ENCODE data around the gene ZNF662. TPM values are rescaled to one million over a fixed set of nuclear protein-coding genes. Genes with fewer than 3 reads are reported as not detected.

Gene ZNF662
- total and polyA plus RNA-seq, 2 of the 13 experiments (the other 11 are each of a cell fraction or from before 2014, with no cell fraction given), result not detected

DNA sequence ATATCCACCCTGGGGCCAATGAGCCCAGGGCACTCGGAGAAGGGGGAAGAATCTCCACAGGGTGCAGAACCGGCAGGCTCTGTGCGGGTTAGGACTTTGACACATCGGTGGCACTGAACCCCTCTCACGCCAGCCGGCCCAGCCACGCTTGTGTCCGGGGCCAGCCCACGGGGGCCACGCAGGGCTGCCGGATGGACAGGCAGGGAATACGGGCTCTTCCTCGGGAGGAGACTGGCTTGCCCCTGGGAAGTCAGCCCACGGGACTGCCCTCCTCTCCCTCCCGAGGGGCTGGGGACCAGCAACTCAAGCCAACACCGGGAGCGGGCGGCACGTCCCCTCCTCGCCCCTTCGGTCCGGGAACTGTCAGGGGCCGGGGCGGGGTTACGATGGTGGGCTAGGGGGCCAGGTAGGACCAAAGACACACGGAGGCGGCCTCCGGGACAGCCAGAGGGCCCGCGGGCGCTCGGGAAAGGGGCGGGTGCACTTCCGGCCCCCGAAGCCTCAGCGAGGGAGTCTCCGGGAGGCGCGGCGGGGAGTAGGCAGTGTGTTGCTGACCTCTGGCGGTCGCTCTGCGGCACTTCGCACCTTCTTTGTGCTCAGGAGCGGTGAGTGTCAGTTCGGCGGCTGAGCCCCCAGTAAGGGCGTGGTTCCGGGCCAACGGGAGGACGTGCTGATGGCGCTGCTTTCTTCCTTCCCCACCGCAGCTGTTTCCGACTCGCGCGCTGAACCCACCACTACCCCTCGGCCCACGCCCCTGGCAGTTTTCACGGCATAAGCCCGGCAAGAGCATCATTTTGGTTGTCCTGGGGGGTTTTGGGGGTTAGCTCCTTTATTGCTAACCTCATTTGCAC is 25.1 kb upstream of the ZNF662 start (continued):
- TF ChIP-seq, protein P1, sequence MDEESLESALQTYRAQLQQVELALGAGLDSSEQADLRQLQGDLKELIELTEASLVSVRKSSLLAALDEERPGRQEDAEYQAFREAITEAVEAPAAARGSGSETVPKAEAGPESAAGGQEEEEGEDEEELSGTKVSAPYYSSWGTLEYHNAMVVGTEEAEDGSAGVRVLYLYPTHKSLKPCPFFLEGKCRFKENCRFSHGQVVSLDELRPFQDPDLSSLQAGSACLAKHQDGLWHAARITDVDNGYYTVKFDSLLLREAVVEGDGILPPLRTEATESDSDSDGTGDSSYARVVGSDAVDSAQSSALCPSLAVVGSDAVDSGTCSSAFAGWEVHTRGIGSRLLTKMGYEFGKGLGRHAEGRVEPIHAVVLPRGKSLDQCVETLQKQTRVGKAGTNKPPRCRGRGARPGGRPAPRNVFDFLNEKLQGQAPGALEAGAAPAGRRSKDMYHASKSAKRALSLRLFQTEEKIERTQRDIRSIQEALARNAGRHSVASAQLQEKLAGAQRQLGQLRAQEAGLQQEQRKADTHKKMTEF (CRISPR knock-in tag; IDR thresholded peaks at IDR 0.05), result peak; percentile 60
- TF ChIP-seq MIER2 (CRISPR knock-in tag; IDR thresholded peaks at IDR 0.05) (0 out of 2 replicates have a peak, but pooled peaks have one; percentile 13), KLF6 (CRISPR knock-in tag; IDR thresholded peaks at IDR 0.05) (0 out of 2 replicates have a peak, but pooled peaks have one; percentile 28), ZNF34 (CRISPR knock-in tag; IDR thresholded peaks at IDR 0.05; ENCODE audit: borderline replicate concordance) (no peak), ZBTB42 (CRISPR knock-in tag; IDR thresholded peaks at IDR 0.05) (no peak; the same call in 1 of the 2 replicates), ZNF709 (CRISPR knock-in tag; IDR thresholded peaks at IDR 0.05) (no peak), POLR2G (IDR thresholded peaks at IDR 0.05; ENCODE audit: low read depth, low read length) (no peak), SAP130 (CRISPR knock-in tag; IDR thresholded peaks at IDR 0.05; ENCODE audit: low read depth) (peak; percentile 31; the same call in 1 of the 2 replicates), RAD21 (CRISPR knock-in tag; IDR thresholded peaks at IDR 0.05) (peak; percentile 99), GFI1 (CRISPR knock-in tag; IDR thresholded peaks at IDR 0.05; ENCODE audit: borderline replicate concordance) (peak; percentile 51; the same call in 1 of the 2 replicates), MEIS2 (CRISPR knock-in tag; IDR thresholded peaks at IDR 0.05) (peak; percentile 58; the same call in 1 of the 2 replicates), ZNF713 (CRISPR knock-in tag; IDR thresholded peaks at IDR 0.05) (no peak), ZNF264 (CRISPR knock-in tag; IDR thresholded peaks at IDR 0.05) (no peak)
- TF ChIP-seq, protein P2, sequence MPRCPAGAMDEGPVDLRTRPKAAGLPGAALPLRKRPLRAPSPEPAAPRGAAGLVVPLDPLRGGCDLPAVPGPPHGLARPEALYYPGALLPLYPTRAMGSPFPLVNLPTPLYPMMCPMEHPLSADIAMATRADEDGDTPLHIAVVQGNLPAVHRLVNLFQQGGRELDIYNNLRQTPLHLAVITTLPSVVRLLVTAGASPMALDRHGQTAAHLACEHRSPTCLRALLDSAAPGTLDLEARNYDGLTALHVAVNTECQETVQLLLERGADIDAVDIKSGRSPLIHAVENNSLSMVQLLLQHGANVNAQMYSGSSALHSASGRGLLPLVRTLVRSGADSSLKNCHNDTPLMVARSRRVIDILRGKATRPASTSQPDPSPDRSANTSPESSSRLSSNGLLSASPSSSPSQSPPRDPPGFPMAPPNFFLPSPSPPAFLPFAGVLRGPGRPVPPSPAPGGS (CRISPR knock-in tag; IDR thresholded peaks at IDR 0.05), result peak; percentile 47; the same call in 1 of the 2 replicates
- TF ChIP-seq, protein P3, sequence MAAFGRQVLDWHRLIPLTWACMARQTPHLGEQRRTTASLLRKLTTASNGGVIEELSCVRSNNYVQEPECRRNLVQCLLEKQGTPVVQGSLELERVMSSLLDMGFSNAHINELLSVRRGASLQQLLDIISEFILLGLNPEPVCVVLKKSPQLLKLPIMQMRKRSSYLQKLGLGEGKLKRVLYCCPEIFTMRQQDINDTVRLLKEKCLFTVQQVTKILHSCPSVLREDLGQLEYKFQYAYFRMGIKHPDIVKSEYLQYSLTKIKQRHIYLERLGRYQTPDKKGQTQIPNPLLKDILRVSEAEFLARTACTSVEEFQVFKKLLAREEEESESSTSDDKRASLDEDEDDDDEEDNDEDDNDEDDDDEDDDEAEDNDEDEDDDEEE (CRISPR knock-in tag; IDR thresholded peaks at IDR 0.05), result no peak
- TF ChIP-seq, protein P4, sequence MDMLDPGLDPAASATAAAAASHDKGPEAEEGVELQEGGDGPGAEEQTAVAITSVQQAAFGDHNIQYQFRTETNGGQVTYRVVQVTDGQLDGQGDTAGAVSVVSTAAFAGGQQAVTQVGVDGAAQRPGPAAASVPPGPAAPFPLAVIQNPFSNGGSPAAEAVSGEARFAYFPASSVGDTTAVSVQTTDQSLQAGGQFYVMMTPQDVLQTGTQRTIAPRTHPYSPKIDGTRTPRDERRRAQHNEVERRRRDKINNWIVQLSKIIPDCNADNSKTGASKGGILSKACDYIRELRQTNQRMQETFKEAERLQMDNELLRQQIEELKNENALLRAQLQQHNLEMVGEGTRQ (IDR thresholded peaks at IDR 0.05; ENCODE audit: low read depth, low read length), result no peak
- TF ChIP-seq, protein P4 (CRISPR knock-in tag; IDR thresholded peaks at IDR 0.05; ENCODE audit: borderline replicate concordance), result peak; percentile 19; the same call in 1 of the 2 replicates
- TF ChIP-seq, protein P5, sequence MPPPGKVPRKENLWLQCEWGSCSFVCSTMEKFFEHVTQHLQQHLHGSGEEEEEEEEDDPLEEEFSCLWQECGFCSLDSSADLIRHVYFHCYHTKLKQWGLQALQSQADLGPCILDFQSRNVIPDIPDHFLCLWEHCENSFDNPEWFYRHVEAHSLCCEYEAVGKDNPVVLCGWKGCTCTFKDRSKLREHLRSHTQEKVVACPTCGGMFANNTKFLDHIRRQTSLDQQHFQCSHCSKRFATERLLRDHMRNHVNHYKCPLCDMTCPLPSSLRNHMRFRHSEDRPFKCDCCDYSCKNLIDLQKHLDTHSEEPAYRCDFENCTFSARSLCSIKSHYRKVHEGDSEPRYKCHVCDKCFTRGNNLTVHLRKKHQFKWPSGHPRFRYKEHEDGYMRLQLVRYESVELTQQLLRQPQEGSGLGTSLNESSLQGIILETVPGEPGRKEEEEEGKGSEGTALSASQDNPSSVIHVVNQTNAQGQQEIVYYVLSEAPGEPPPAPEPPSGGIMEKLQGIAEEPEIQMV (CRISPR knock-in tag; IDR thresholded peaks at IDR 0.05; ENCODE audit: low read depth), result no peak
- TF ChIP-seq, protein P6, sequence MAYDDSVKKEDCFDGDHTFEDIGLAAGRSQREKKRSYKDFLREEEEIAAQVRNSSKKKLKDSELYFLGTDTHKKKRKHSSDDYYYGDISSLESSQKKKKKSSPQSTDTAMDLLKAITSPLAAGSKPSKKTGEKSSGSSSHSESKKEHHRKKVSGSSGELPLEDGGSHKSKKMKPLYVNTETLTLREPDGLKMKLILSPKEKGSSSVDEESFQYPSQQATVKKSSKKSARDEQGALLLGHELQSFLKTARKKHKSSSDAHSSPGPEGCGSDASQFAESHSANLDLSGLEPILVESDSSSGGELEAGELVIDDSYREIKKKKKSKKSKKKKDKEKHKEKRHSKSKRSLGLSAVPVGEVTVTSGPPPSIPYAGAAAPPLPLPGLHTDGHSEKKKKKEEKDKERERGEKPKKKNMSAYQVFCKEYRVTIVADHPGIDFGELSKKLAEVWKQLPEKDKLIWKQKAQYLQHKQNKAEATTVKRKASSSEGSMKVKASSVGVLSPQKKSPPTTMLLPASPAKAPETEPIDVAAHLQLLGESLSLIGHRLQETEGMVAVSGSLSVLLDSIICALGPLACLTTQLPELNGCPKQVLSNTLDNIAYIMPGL (CRISPR knock-in tag; IDR thresholded peaks at IDR 0.05; ENCODE audit: borderline replicate concordance in 1 of 2, low read depth in 1 of 2), result peak; percentile 62 to 77; a peak in 3 of 4 replicates
